DMS53 treated with DMSO at 0.1 percent for 48 hours (cell line): ENCODE results near the gene TRH.
"Not testable (repeated sequence)": the region's sequence is repeated elsewhere in the genome, so short reads cannot be mapped to it uniquely, and the experiment has no call there.

Experiments used
- DNase-seq: peaks from one replicate; lab custom pipeline; 2025; ENCODE audit not compliant: unreplicated experiment; lab: John Stamatoyannopoulos, UW

TRH gene

GRCh38 chr3:129962600-129962999, 11.9 kb upstream of the TRH start:
- DNase-seq = no peak

- DNase-seq = no peak
Observed at GRCh38 chr3:129965937-129966336, 8.6 kb upstream of the TRH start.

GRCh38 chr3:129966876-129967275, 7.6 kb upstream of the TRH start:
- DNase-seq = no peak

- DNase-seq = no peak
Observed at GRCh38 chr3:129967761-129968160, 6.8 kb upstream of the TRH start.

GRCh38 chr3:129971351-129972052, 3.0 kb upstream of the TRH start:
- peak; percentile 10 for DNase-seq

GRCh38 chr3:129972301-129972700, 2.2 kb upstream of the TRH start:
- no peak for DNase-seq

GRCh38 chr3:129973853-129974563, 512 bp upstream of the TRH start:
- DNase-seq = no peak

- DNase-seq = no peak
Observed at GRCh38 chr3:129974833-129975704, 549 bp downstream of the TRH start.

GRCh38 chr3:129975705-129976048, 1.2 kb downstream of the TRH start:
- DNase-seq = no peak

- DNase-seq = no peak
Observed at GRCh38 chr3:129976286-129976685, 1.8 kb downstream of the TRH start.

- no peak for DNase-seq
Observed at GRCh38 chr3:129978123-129978522, 3.6 kb downstream of the TRH start.

- no peak for DNase-seq
Observed at GRCh38 chr3:129979905-129980304, 5.4 kb downstream of the TRH start.

GRCh38 chr3:129983561-129983960, 9.0 kb downstream of the TRH start:
- no peak for DNase-seq

GRCh38 chr3:129984125-129984524, 9.6 kb downstream of the TRH start:
- no peak for DNase-seq

- DNase-seq = no peak
Observed at GRCh38 chr3:129985113-129985512, 10.6 kb downstream of the TRH start.

- DNase-seq = no peak
Observed at GRCh38 chr3:129988429-129988828, 13.9 kb downstream of the TRH start.

GRCh38 chr3:129989414-129989813, 14.9 kb downstream of the TRH start:
- DNase-seq = no peak

- no peak for DNase-seq
Observed at GRCh38 chr3:129992781-129993180, 18.3 kb downstream of the TRH start.

GRCh38 chr3:129994883-129995559, 20.5 kb downstream of the TRH start:
- no peak for DNase-seq

- no peak for DNase-seq
Observed at GRCh38 chr3:129996073-129996472, 21.6 kb downstream of the TRH start.

- DNase-seq = not testable (repeated sequence)
Observed at GRCh38 chr3:129999176-129999575, 24.7 kb downstream of the TRH start.
